GM19324 (cell line): ENCODE results near the gene ZNF69.
"Not testable (repeated sequence)": the region's sequence is repeated elsewhere in the genome, so short reads cannot be mapped to it uniquely, and the experiment has no call there.

Experiments used
- ATAC-seq: cut with Tn5 transposase; IDR thresholded peaks from one replicate; pipeline ENCODE4 v1.9.1; 2021; ENCODE audit warnings: mild to moderate bottlenecking, moderate library complexity; ENCODE audit not compliant: unreplicated experiment, low FRiP score

The ZNF69 gene

GRCh38 chr19:11887611-11888531 is at the start of gene ZNF69:
Gene ZNF69, plus strand, starts transcription at chr19:11887782. Its CDS starts 142 bp downstream, at chr19:11887924.
- ATAC-seq = no peak

GRCh38 chr19:11843722-11844121 is 43.9 kb upstream of the ZNF69 start:
- no peak for ATAC-seq

GRCh38 chr19:11847615-11848014 is 40.0 kb upstream of the ZNF69 start:
- ATAC-seq = not testable (repeated sequence)

GRCh38 chr19:11848200-11848593 is 39.4 kb upstream of the ZNF69 start:
- ATAC-seq = no peak

GRCh38 chr19:11848594-11849469 is 38.8 kb upstream of the ZNF69 start, which contains the start of gene ZNF439:
Gene ZNF439, plus strand, starts transcription at chr19:11848726. Its CDS starts 142 bp downstream, at chr19:11848868.
- ATAC-seq = no peak

- not testable (repeated sequence) for ATAC-seq
Measured at GRCh38 chr19:11850289-11850688, 37.3 kb upstream of the ZNF69 start.

GRCh38 chr19:11853358-11853757 is 34.2 kb upstream of the ZNF69 start:
- ATAC-seq = no peak

GRCh38 chr19:11856596-11857250 is 30.9 kb upstream of the ZNF69 start:
- ATAC-seq = no peak

GRCh38 chr19:11860721-11861120 is 26.9 kb upstream of the ZNF69 start:
- no peak for ATAC-seq

- no peak for ATAC-seq
Measured at GRCh38 chr19:11861301-11861700, 26.3 kb upstream of the ZNF69 start.

- not testable (repeated sequence) for ATAC-seq
Measured at GRCh38 chr19:11867766-11868165, 19.8 kb upstream of the ZNF69 start.

- ATAC-seq = no peak
Measured at GRCh38 chr19:11868188-11868587, 19.4 kb upstream of the ZNF69 start.

- ATAC-seq = no peak
Measured at GRCh38 chr19:11872624-11873023, 15.0 kb upstream of the ZNF69 start.

GRCh38 chr19:11873762-11874161 is 13.8 kb upstream of the ZNF69 start:
- ATAC-seq = no peak

- ATAC-seq = not testable (repeated sequence)
Measured at GRCh38 chr19:11879687-11880266, 7.8 kb upstream of the ZNF69 start.

GRCh38 chr19:11880598-11880997 is 7.0 kb upstream of the ZNF69 start:
- ATAC-seq = no peak

- ATAC-seq = no peak
Measured at GRCh38 chr19:11881151-11881800, 6.3 kb upstream of the ZNF69 start.

GRCh38 chr19:11882606-11883005 is 5.0 kb upstream of the ZNF69 start:
- no peak for ATAC-seq

GRCh38 chr19:11887234-11887610 is 360 bp upstream of the ZNF69 start:
- ATAC-seq = no peak

- not testable (repeated sequence) for ATAC-seq
Measured at GRCh38 chr19:11889901-11890300, 2.3 kb downstream of the ZNF69 start.
